Omental fat pad (tissue), 4 donors: ENCODE results near the gene KLHL8. TPM values are rescaled to one million over a fixed set of nuclear protein-coding genes. Genes with fewer than 3 reads are reported as not detected.

ENCODE experiments used
- ATAC-seq: fragments of 150-250 bp; one replicate; pipeline ENCODE4 v1.9.1; 2016; ENCODE audit warnings: mild to moderate bottlenecking, moderate library complexity; ENCODE audit not compliant: low FRiP score
- DNase-seq: peaks from one replicate; pipeline ENCODE4 v3.0.0-alpha.2; 2019; ENCODE audit warnings: low spot score
- total RNA-seq, 4 donors: library from RNA; depleted of rRNA; stranded (reverse); fragments of >200 nt; gene quantifications; one replicate each; pipeline ENCODE4 v1.1.0, GENCODE V29; 2016
- TF ChIP-seq, protein P1 (sequence below), 3 donors: fragments of 450-650 bp; IDR thresholded peaks; one replicate each; pipeline ENCODE4 v1.5.1; 2016 to 2017; ENCODE audit warnings: antibody characterized with exemption in 3 of 3, mild to moderate bottlenecking in 3 of 3, moderate library complexity in 2 of 3

KLHL8 gene
- total RNA-seq, 4 donors from 2014 or later, result 8.4 to 12.1 (median 10.4) TPM

DNA sequence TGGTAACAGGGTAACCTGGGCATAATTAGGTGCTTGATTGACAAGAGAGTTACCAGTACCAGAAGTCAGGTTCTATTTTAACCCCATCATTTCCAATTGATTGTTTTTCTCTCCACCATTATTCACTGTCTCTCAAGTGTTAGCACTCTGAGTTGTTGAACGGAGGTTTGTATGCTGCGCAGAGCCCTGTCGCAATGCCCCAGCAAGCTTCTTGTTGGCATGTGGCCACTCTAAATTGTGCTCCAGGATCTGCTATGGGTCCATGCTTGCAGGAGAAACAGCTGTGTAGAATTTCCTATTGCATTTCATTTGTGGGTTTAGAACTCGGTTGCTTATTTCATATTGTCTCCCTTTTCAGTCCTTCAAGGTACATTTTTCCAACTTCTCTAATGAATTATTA is 98.2 kb downstream of the KLHL8 start:
- TF ChIP-seq, protein P1, sequence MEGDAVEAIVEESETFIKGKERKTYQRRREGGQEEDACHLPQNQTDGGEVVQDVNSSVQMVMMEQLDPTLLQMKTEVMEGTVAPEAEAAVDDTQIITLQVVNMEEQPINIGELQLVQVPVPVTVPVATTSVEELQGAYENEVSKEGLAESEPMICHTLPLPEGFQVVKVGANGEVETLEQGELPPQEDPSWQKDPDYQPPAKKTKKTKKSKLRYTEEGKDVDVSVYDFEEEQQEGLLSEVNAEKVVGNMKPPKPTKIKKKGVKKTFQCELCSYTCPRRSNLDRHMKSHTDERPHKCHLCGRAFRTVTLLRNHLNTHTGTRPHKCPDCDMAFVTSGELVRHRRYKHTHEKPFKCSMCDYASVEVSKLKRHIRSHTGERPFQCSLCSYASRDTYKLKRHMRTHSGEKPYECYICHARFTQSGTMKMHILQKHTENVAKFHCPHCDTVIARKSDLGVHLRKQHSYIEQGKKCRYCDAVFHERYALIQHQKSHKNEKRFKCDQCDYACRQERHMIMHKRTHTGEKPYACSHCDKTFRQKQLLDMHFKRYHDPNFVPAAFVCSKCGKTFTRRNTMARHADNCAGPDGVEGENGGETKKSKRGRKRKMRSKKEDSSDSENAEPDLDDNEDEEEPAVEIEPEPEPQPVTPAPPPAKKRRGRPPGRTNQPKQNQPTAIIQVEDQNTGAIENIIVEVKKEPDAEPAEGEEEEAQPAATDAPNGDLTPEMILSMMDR (IDR thresholded peaks at IDR 0.05), result no peak
- DNase-seq (no peak), ATAC-seq (no peak)

DNA sequence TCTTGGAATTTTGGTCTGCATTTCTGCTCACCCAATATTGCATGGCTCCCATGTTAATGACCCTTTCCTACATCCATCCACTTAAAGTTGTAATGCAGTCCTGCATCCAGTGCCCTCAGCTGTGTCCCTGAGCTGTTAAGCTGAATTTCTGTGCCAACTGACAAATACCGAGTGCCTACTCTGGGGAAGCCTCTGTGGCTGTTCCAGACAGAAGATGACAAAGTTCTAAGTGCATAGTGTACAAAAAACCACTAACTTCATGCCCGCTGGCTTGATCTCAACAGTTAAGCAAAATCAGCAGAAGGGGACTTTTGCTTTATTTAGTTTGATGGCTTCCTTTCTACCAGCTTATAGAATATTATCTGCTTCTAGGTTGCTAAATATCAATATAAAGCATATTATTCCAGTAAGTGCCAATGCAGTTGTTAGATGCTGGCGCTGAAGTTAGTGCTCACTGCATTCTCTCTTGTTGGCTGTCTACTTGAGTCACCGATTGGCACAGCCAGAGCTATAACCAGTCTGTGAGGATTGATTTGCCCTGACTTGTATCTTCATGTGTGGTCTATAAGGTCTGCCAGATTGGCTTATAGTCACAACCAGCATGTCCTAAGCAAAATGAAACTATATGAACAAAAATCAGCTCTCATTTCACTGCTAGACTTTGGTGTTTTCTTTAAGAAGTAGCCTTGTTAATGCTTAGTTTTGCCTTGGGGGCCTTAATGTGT is 98.9 kb downstream of the KLHL8 start:
- TF ChIP-seq, protein P1 (IDR thresholded peaks at IDR 0.05), result no peak
- DNase-seq (no peak), ATAC-seq (peak; percentile 50)

DNA sequence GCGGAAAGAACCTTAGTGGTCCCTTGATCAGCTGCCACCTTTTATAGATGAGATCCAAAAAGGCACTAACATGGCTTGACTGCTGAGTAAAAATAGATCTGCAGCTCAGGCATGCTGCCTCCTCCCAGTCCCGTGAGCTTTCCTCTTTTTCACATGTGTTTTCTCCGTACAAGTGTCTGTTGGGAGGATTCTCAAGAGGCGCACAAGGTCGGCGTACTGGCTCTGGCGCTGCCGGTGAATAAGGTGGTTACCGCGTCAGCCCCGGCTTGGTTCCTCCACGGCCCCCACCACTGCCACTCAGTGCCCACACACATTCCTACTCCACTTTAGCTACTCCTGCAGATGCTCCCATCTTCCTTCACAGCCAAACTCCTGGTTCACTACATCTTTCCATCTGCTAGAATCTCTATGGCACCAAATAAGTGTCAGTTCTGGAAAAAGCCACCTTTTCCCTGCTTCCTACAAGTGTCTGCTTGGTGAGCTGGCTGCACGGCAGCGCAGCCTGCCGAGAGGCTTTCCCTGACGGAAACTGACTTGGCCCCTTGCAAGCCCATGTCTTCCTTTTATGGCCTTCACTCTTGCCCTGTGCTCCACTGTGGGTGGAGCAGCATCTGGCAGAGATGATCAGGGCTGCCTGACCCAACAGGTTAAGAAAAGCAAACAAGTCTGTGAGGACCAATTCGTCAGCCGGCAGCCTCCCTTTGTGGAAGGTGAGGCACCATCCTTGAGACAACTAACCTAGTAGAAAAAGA is 99.8 kb downstream of the KLHL8 start:
- TF ChIP-seq, protein P1 (IDR thresholded peaks at IDR 0.05), result no peak
- ATAC-seq, result no peak
- no peak for DNase-seq

DNA sequence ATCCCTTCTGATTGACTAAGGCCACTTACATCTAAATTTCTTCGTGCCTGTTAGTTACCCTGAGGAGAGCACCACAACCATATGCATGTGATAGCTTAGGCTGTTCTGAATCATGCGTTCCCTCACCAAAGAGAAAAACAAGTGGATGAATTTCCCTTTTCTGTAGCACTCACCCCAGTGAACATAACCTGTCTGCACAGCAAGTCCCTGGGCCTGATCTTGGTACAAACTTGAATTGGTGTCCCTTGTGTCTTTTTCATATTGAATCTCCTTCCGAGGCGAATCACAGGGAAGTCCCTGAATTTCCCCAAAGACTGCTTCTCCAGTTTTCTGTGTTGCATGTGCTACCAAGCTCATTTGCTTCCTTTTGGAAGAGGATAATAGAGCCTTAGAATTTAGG is 100.4 kb downstream of the KLHL8 start:
- ATAC-seq, result no peak
- TF ChIP-seq, protein P1 (IDR thresholded peaks at IDR 0.05), result no peak
- DNase-seq, result no peak

DNA sequence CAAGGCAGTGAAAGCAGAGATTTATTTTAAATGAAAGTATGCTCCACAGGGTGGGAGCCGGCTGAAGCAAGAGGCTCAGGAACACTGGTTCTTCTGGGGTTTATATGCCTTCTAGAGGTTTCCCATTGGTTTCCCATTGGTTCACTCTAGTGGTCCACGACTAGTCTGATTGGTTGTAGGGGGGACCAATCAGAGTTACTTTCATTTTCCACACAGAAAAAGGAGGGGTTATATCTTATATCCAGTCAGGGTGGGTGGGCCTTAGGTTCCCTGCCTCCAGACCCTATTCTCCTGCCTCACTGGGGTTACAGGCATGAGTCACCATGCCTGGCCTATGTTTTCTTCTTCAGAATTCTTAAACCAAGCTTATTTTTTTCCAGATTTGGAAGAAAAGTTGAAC is 101.6 kb downstream of the KLHL8 start:
- DNase-seq (no peak), ATAC-seq (no peak)
- TF ChIP-seq, protein P1 (IDR thresholded peaks at IDR 0.05), result no peak

DNA sequence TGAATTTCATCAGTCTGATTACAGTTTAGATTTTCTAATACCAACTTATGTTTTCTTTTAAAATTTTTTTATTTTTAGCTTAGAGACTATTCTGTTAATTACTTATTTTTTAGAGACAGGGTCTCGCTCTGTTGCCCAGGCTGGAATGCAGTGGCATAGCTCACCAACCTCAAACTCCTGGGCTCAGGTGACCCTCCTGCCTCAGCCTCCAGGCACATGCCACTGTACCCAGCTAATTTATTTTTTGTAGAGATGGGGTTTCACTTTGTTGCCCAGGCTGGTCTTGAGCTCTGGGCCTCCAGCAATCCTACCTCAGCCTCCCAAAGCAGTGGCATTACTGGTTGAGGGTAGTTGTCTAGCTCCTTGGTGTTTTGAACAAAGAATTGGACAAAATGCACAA is 102.0 kb downstream of the KLHL8 start:
- TF ChIP-seq, protein P1 (IDR thresholded peaks at IDR 0.05), result no peak
- no peak for ATAC-seq

DNA sequence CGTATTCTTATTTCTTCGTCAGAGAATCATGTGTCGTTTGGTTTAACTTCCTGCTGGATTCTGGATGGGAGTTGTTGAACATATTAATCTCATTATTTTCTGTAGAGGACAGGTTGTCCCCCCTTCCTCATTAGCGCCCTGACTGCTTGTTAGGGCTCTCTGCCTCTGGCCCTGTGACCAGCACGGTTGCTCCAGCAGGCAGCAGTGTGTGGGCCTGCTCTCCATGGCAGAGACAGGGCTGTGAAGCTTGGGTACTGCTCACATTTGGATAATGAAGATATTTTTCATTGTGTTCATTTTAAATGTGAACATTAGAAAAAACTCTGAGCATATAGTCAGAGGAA is 102.7 kb downstream of the KLHL8 start:
- TF ChIP-seq, protein P1 (IDR thresholded peaks at IDR 0.05), result no peak
- no peak for ATAC-seq
- no peak for DNase-seq

More for the DNA sequence above, 102.0 kb downstream of the KLHL8 start:
- no peak for DNase-seq
